Neural progenitor cell (in vitro differentiated cells): ENCODE results near the gene SMAP2.

Experiments used
- CTCF ChIP-seq: fragments of 200-600 bp; sonication (generic); IDR thresholded peaks from 2 replicates; pipeline ENCODE4 v1.5.1; 2017; ENCODE audit warnings: antibody characterized with exemption, mild to moderate bottlenecking
- EZH2 ChIP-seq: fragments of 200-600 bp; sonication (generic); IDR thresholded peaks from 2 replicates; pipeline ENCODE4 v1.6.1; 2017; ENCODE audit warnings: antibody characterized with exemption, mild to moderate bottlenecking, moderate library complexity

GRCh38 chr1:40449684-40450494 is 76.4 kb downstream of the SMAP2 start, which contains the start of gene ZFP69B:
- no peak for TF ChIP-seq CTCF
- TF ChIP-seq EZH2 = no peak
